ENCODE measurements around the gene RNF222.

GRCh38 chr17:8397636-8398035 lies at the start of gene RNF222:
- TF ChIP-seq CTCF (conservative IDR thresholded peaks at IDR 0.05 in 1 of 2, IDR thresholded peaks at IDR 0.05 in 1 of 2; ENCODE audit: extremely low read depth in 1 of 2, insufficient read depth in 1 of 2, low read depth in 1 of 2, low read length in 2 of 2) (no peak), EZH2 (IDR thresholded peaks at IDR 0.05; ENCODE audit: borderline replicate concordance, low read length) (no peak)
